ENCODE results near the gene ZNF418. TPM values are rescaled to one million over a fixed set of nuclear protein-coding genes. Genes with fewer than 3 reads are reported as not detected.
A peak's percentile ranks its signal among the peaks of the same experiment; 100 is the strongest.

ZNF418 gene
- total and polyA plus RNA-seq, 2 of the 13 experiments (the other 11 are each of a cell fraction or from before 2014, with no cell fraction given) = 0.07 to 0.27 TPM

DNA sequence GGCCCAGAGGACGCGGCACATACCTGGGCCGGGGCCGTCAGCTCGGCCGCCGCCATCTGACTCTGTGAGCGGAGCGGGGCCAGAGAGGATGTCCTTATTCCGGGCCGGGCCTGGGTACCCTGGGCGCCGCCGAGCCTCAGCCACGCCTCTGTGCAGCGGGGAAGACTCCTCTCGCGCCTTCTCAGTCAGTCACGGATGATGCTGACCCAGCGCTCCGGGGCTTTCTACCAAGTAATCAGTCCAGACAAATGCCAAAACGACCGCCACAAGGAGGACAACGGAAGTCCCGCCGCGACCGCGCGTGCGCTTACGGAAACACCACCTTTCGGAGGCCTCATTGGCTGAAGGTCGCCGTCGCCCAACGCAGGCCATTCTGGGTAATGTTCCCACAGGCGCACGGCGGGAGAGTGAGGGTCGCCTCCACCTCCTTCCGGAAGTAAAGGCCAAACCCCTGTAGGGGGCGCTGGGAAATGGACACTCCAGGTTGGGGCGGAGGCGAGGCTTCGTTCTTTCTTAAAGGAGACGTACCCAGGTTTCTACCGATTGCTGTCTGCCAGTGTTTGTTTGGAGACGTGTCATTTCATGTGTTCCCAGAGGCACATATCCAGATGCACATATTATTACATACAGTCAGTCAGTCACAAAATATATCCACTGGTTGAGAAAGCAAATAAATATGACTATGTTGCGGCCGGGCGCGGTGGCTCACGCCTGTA, 12.4 kb upstream of the ZNF418 start, which contains the start of gene ZNF256 (continued):
- TF ChIP-seq, protein P1, sequence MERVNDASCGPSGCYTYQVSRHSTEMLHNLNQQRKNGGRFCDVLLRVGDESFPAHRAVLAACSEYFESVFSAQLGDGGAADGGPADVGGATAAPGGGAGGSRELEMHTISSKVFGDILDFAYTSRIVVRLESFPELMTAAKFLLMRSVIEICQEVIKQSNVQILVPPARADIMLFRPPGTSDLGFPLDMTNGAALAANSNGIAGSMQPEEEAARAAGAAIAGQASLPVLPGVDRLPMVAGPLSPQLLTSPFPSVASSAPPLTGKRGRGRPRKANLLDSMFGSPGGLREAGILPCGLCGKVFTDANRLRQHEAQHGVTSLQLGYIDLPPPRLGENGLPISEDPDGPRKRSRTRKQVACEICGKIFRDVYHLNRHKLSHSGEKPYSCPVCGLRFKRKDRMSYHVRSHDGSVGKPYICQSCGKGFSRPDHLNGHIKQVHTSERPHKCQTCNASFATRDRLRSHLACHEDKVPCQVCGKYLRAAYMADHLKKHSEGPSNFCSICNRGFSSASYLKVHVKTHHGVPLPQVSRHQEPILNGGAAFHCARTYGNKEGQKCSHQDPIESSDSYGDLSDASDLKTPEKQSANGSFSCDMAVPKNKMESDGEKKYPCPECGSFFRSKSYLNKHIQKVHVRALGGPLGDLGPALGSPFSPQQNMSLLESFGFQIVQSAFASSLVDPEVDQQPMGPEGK (CRISPR knock-in tag; IDR thresholded peaks at IDR 0.05) = peak; percentile 49; the same call in 1 of the 2 replicates
- no peak for TF ChIP-seq ZBTB3 (CRISPR knock-in tag; IDR thresholded peaks at IDR 0.05; ENCODE audit: borderline replicate concordance, low read depth)
- TF ChIP-seq, protein P2, sequence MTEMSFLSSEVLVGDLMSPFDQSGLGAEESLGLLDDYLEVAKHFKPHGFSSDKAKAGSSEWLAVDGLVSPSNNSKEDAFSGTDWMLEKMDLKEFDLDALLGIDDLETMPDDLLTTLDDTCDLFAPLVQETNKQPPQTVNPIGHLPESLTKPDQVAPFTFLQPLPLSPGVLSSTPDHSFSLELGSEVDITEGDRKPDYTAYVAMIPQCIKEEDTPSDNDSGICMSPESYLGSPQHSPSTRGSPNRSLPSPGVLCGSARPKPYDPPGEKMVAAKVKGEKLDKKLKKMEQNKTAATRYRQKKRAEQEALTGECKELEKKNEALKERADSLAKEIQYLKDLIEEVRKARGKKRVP (CRISPR knock-in tag; IDR thresholded peaks at IDR 0.05) = no peak
- TF ChIP-seq HOXA9 (CRISPR knock-in tag; IDR thresholded peaks at IDR 0.05; ENCODE audit: borderline replicate concordance) = no peak
- TF ChIP-seq, protein P3, sequence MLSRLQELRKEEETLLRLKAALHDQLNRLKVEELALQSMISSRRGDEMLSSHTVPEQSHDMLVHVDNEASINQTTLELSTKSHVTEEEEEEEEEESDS (CRISPR knock-in tag; IDR thresholded peaks at IDR 0.05; ENCODE audit: borderline replicate concordance) = no peak
- TF ChIP-seq, protein P4, sequence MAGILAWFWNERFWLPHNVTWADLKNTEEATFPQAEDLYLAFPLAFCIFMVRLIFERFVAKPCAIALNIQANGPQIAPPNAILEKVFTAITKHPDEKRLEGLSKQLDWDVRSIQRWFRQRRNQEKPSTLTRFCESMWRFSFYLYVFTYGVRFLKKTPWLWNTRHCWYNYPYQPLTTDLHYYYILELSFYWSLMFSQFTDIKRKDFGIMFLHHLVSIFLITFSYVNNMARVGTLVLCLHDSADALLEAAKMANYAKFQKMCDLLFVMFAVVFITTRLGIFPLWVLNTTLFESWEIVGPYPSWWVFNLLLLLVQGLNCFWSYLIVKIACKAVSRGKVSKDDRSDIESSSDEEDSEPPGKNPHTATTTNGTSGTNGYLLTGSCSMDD (CRISPR knock-in tag; IDR thresholded peaks at IDR 0.05) = no peak
- TF ChIP-seq, protein P5, sequence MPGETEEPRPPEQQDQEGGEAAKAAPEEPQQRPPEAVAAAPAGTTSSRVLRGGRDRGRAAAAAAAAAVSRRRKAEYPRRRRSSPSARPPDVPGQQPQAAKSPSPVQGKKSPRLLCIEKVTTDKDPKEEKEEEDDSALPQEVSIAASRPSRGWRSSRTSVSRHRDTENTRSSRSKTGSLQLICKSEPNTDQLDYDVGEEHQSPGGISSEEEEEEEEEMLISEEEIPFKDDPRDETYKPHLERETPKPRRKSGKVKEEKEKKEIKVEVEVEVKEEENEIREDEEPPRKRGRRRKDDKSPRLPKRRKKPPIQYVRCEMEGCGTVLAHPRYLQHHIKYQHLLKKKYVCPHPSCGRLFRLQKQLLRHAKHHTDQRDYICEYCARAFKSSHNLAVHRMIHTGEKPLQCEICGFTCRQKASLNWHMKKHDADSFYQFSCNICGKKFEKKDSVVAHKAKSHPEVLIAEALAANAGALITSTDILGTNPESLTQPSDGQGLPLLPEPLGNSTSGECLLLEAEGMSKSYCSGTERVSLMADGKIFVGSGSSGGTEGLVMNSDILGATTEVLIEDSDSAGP (CRISPR knock-in tag; IDR thresholded peaks at IDR 0.05; ENCODE audit: borderline replicate concordance) = peak; percentile 100
- TF ChIP-seq FOXA3 (CRISPR knock-in tag; IDR thresholded peaks at IDR 0.05) = peak; percentile 62
- peak; percentile 65 for TF ChIP-seq ASH2L (IDR thresholded peaks at IDR 0.05; ENCODE audit: insufficient read length, low read depth, low read length)
- no peak for TF ChIP-seq NCOA5 (CRISPR knock-in tag; IDR thresholded peaks at IDR 0.05)
- no peak for TF ChIP-seq ZNF180 (CRISPR knock-in tag; IDR thresholded peaks at IDR 0.05; ENCODE audit: borderline replicate concordance, low read depth)
- peak; percentile 68; the same call in 1 of the 2 replicates for TF ChIP-seq ZNF331 (CRISPR knock-in tag; IDR thresholded peaks at IDR 0.05)
- TF ChIP-seq, protein P6, sequence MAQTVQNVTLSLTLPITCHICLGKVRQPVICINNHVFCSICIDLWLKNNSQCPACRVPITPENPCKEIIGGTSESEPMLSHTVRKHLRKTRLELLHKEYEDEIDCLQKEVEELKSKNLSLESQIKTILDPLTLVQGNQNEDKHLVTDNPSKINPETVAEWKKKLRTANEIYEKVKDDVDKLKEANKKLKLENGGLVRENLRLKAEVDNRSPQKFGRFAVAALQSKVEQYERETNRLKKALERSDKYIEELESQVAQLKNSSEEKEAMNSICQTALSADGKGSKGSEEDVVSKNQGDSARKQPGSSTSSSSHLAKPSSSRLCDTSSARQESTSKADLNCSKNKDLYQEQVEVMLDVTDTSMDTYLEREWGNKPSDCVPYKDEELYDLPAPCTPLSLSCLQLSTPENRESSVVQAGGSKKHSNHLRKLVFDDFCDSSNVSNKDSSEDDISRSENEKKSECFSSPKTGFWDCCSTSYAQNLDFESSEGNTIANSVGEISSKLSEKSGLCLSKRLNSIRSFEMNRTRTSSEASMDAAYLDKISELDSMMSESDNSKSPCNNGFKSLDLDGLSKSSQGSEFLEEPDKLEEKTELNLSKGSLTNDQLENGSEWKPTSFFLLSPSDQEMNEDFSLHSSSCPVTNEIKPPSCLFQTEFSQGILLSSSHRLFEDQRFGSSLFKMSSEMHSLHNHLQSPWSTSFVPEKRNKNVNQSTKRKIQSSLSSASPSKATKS (CRISPR knock-in tag; IDR thresholded peaks at IDR 0.05) = no peak
- TF ChIP-seq SAP130 (CRISPR knock-in tag; IDR thresholded peaks at IDR 0.05; ENCODE audit: low read depth) = peak; percentile 98
- no peak for TF ChIP-seq CEBPB (IDR thresholded peaks at IDR 0.05; ENCODE audit: borderline replicate concordance, low read depth, low read length)
- TF ChIP-seq, protein P7, sequence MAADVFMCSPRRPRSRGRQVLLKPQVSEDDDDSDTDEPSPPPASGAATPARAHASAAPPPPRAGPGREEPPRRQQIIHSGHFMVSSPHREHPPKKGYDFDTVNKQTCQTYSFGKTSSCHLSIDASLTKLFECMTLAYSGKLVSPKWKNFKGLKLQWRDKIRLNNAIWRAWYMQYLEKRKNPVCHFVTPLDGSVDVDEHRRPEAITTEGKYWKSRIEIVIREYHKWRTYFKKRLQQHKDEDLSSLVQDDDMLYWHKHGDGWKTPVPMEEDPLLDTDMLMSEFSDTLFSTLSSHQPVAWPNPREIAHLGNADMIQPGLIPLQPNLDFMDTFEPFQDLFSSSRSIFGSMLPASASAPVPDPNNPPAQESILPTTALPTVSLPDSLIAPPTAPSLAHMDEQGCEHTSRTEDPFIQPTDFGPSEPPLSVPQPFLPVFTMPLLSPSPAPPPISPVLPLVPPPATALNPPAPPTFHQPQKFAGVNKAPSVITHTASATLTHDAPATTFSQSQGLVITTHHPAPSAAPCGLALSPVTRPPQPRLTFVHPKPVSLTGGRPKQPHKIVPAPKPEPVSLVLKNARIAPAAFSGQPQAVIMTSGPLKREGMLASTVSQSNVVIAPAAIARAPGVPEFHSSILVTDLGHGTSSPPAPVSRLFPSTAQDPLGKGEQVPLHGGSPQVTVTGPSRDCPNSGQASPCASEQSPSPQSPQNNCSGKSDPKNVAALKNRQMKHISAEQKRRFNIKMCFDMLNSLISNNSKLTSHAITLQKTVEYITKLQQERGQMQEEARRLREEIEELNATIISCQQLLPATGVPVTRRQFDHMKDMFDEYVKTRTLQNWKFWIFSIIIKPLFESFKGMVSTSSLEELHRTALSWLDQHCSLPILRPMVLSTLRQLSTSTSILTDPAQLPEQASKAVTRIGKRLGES (CRISPR knock-in tag; IDR thresholded peaks at IDR 0.05; ENCODE audit: borderline replicate concordance) = no peak

Measured in HepG2 (cell line).